HepG2 (cell line): ENCODE data around the gene MAML1. TPM values are rescaled to one million over a fixed set of nuclear protein-coding genes. Genes with fewer than 3 reads are reported as not detected.

Experiments used
- CCDC6 ChIP-seq: sonication (generic); formaldehyde crosslinking; IDR thresholded peaks from 2 replicates; pipeline ENCODE4 v1.8.1; 2022; ENCODE audit warnings: mild to moderate bottlenecking, missing genetic modification reagents, moderate library complexity
- CREB1 ChIP-seq, 2 experiments: fragments of 450-650 bp in 1 of 2; IDR thresholded peaks; 2 replicates each; pipeline ENCODE4 v1.6.1; 2016 to 2017; ENCODE audit warnings: control low read depth in 1 of 2, mild to moderate bottlenecking in 1 of 2, missing compliant biosample characterization in 1 of 2, missing genetic modification characterization in 1 of 2
- EED ChIP-seq: sonication (generic); formaldehyde crosslinking; IDR thresholded peaks from 2 replicates; pipeline ENCODE4 v1.5.0; 2020; ENCODE audit warnings: mild to moderate bottlenecking, missing genetic modification reagents
- GATAD1 ChIP-seq: IDR thresholded peaks from 2 replicates; pipeline ENCODE4 v1.6.1; 2016; ENCODE audit warnings: missing genetic modification reagents, missing compliant biosample characterization
- HNRNPL ChIP-seq: fragments of 200-400 bp; formaldehyde crosslinking; IDR thresholded peaks from 2 replicates; pipeline ENCODE4 v1.6.1; 2017; ENCODE audit warnings: mild to moderate bottlenecking, low read depth, low read length
- KDM5A ChIP-seq: fragments of 200-600 bp; sonication (generic); IDR thresholded peaks from 2 replicates; pipeline ENCODE4 v1.7.0; 2018; ENCODE audit warnings: antibody characterized with exemption, mild to moderate bottlenecking, low read length, borderline replicate concordance
- MAFF ChIP-seq: IDR thresholded peaks from 2 replicates; pipeline ENCODE4 v1.6.1; 2011; ENCODE audit warnings: low read depth, low read length, improper control_type of control experiment
- NR2F1 ChIP-seq, 2 experiments: fragments of 450-650 bp in 1 of 2; formaldehyde crosslinking in 1 of 2; IDR thresholded peaks; 2 replicates each; pipeline versions ENCODE4 v1.5.0 to v1.6.1; 2016 to 2020; ENCODE audit warnings: mild to moderate bottlenecking in 1 of 2, missing compliant biosample characterization in 1 of 2, missing genetic modification reagents in 1 of 2, moderate library complexity in 1 of 2
- NR2F2 ChIP-seq: IDR thresholded peaks from 2 replicates; pipeline ENCODE4 v1.6.1; 2012; ENCODE audit warnings: low read depth, inconsistent platforms, borderline replicate concordance
- PAF1 ChIP-seq: IDR thresholded peaks from 2 replicates; pipeline ENCODE4 v1.6.1; 2016; ENCODE audit warnings: missing genetic modification reagents, missing compliant biosample characterization
- PCBP1 ChIP-seq: fragments of 200-400 bp; formaldehyde crosslinking; IDR thresholded peaks from 2 replicates; pipeline ENCODE4 v1.6.1; 2017; ENCODE audit warnings: mild to moderate bottlenecking, low read depth, low read length, borderline replicate concordance
- RBAK ChIP-seq: sonication (generic); formaldehyde crosslinking; IDR thresholded peaks from 2 replicates; pipeline ENCODE4 v1.5.1; 2020; ENCODE audit warnings: mild to moderate bottlenecking, missing genetic modification reagents
- RBM22 ChIP-seq: fragments of 200-400 bp; formaldehyde crosslinking; optimal IDR thresholded peaks from 2 replicates; pipeline ENCODE3; 2017; ENCODE audit warnings: mild to moderate bottlenecking, low read length, moderate library complexity
- SIN3B ChIP-seq: fragments of 150-350 bp; IDR thresholded peaks from 2 replicates; pipeline ENCODE4 v1.6.1; 2014; ENCODE audit warnings: low read length
- SKI ChIP-seq: fragments of 450-650 bp; IDR thresholded peaks from one replicate; pipeline ENCODE4 v1.6.1; 2018; ENCODE audit warnings: mild to moderate bottlenecking; ENCODE audit not compliant: partially characterized antibody
- SSRP1 ChIP-seq: IDR thresholded peaks from 2 replicates; pipeline ENCODE4 v1.6.1; 2016; ENCODE audit warnings: control low read depth
- TEAD2 ChIP-seq: sonication (generic); formaldehyde crosslinking; IDR thresholded peaks from 2 replicates; pipeline ENCODE4 v1.9.0; 2021; ENCODE audit warnings: missing genetic modification reagents
- ZNF264 ChIP-seq: sonication (generic); formaldehyde crosslinking; IDR thresholded peaks from 2 replicates; pipeline ENCODE4 v1.4.0; 2020; ENCODE audit warnings: missing genetic modification reagents
- ZNF33A ChIP-seq: sonication (generic); formaldehyde crosslinking; IDR thresholded peaks from 2 replicates; pipeline ENCODE4 v1.5.1; 2020; ENCODE audit warnings: missing genetic modification reagents, mild to moderate bottlenecking, moderate library complexity, borderline replicate concordance
- ZNF572 ChIP-seq: sonication (generic); formaldehyde crosslinking; IDR thresholded peaks from 2 replicates; pipeline ENCODE4 v1.5.1; 2020; ENCODE audit warnings: mild to moderate bottlenecking, missing genetic modification reagents
- ZNF607 ChIP-seq: sonication (generic); formaldehyde crosslinking; IDR thresholded peaks from 2 replicates; pipeline ENCODE4 v1.5.1; 2020; ENCODE audit warnings: missing genetic modification reagents, mild to moderate bottlenecking, borderline replicate concordance
- ZNF773 ChIP-seq: sonication (generic); formaldehyde crosslinking; IDR thresholded peaks from 2 replicates; pipeline ENCODE4 v1.4.0; 2020; ENCODE audit warnings: missing genetic modification reagents, borderline replicate concordance
- polyA plus RNA-seq, 8 experiments: library from polyadenylated mRNA; depleted of rRNA in 3 of 8; stranded (reverse) in 7 of 8; unstranded in 1 of 8; fragments of >200 nt; fragmentation: Illumina TruSeq in 4 of 8; extraction: Trizol in 4 of 8; gene quantifications; 2 replicates each; pipeline versions ENCODE4 v1.2.1 to v1.2.3, GENCODE V29; 2011 to 2016; ENCODE audit warnings: low read depth in 4 of 8, missing spikeins in 1 of 8, mixed read lengths in 1 of 8; ENCODE audit not compliant: insufficient read depth in 1 of 8
- total RNA-seq, 5 experiments: library from RNA; depleted of rRNA; stranded (reverse); fragments of >200 nt; fragmentation: Illumina TruSeq; extraction: Trizol; gene quantifications; 2 replicates each; pipeline ENCODE4 v1.2.3, GENCODE V29; 2016; ENCODE audit warnings: low read depth in 1 of 5
- TF ChIP-seq, protein P1 (sequence below): IDR thresholded peaks from 2 replicates; pipeline ENCODE4 v1.6.1; 2016
- TF ChIP-seq, protein P2 (sequence below): sonication (generic); formaldehyde crosslinking; IDR thresholded peaks from 2 replicates; pipeline ENCODE4 v1.4.0; 2020; ENCODE audit warnings: missing genetic modification reagents
- TF ChIP-seq, protein P3 (sequence below): sonication (generic); formaldehyde crosslinking; IDR thresholded peaks from 2 replicates; pipeline ENCODE4 v1.8.1; 2023; ENCODE audit warnings: mild to moderate bottlenecking, missing genetic modification reagents, borderline replicate concordance
- TF ChIP-seq, protein P4 (sequence below): sonication (generic); formaldehyde crosslinking; IDR thresholded peaks from 2 replicates; pipeline ENCODE4 v1.8.0; 2022; ENCODE audit warnings: low read depth, missing genetic modification reagents

The MAML1 gene
- total and polyA plus RNA-seq, 2 of the 13 experiments (the other 11 are each of a cell fraction or from before 2014, with no cell fraction given): 10.0 to 10.8 TPM

DNA sequence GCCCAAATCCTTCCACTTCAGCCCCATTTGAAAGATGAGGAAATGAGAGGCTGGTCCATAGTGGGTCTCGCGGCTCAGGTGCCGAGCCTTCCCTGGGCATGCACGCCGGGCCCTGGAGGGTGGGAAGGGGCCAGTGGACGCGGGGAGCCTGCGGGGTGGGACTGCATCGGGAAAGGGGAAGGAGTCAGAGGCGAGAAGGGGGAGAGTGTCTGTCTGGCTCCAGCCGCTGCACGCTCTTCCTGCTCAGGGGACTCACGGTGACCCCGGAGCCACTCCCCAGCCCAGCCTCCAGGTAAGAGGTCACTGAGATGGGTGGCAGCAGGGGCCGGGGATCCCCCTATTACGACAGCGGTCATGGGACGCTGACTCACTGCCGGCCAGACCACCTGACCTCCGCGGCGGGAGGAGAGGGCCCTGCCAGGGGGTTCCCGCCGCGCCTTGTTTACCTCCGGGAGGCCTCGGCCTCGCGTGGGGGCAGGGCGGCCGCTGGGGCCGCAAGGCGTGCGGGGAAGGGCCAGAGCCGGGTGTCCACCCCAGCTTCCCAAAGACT, 86.2 kb downstream of the MAML1 start (continued):
- TF ChIP-seq, protein P1, sequence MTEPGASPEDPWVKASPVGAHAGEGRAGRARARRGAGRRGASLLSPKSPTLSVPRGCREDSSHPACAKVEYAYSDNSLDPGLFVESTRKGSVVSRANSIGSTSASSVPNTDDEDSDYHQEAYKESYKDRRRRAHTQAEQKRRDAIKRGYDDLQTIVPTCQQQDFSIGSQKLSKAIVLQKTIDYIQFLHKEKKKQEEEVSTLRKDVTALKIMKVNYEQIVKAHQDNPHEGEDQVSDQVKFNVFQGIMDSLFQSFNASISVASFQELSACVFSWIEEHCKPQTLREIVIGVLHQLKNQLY (CRISPR knock-in tag): peak; percentile 50; the same call in 1 of the 2 replicates
- no peak for TF ChIP-seq ZNF33A (CRISPR knock-in tag)
- no peak for TF ChIP-seq KDM5A
- TF ChIP-seq, protein P2, sequence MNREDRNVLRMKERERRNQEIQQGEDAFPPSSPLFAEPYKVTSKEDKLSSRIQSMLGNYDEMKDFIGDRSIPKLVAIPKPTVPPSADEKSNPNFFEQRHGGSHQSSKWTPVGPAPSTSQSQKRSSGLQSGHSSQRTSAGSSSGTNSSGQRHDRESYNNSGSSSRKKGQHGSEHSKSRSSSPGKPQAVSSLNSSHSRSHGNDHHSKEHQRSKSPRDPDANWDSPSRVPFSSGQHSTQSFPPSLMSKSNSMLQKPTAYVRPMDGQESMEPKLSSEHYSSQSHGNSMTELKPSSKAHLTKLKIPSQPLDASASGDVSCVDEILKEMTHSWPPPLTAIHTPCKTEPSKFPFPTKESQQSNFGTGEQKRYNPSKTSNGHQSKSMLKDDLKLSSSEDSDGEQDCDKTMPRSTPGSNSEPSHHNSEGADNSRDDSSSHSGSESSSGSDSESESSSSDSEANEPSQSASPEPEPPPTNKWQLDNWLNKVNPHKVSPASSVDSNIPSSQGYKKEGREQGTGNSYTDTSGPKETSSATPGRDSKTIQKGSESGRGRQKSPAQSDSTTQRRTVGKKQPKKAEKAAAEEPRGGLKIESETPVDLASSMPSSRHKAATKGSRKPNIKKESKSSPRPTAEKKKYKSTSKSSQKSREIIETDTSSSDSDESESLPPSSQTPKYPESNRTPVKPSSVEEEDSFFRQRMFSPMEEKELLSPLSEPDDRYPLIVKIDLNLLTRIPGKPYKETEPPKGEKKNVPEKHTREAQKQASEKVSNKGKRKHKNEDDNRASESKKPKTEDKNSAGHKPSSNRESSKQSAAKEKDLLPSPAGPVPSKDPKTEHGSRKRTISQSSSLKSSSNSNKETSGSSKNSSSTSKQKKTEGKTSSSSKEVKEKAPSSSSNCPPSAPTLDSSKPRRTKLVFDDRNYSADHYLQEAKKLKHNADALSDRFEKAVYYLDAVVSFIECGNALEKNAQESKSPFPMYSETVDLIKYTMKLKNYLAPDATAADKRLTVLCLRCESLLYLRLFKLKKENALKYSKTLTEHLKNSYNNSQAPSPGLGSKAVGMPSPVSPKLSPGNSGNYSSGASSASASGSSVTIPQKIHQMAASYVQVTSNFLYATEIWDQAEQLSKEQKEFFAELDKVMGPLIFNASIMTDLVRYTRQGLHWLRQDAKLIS: 0 out of 2 replicates have a peak, but pooled peaks have one; percentile 14
- 0 out of 2 replicates have a peak, but pooled peaks have one; percentile 18 for TF ChIP-seq ZNF264
- peak; percentile 78 to 87 for TF ChIP-seq NR2F1 (CRISPR knock-in tag; IDR thresholded peaks at IDR 0.05)
- TF ChIP-seq PCBP1: peak; percentile 88; the same call in 1 of the 2 replicates
- no peak for TF ChIP-seq SIN3B
- no peak for TF ChIP-seq EED (CRISPR knock-in tag)
- peak; percentile 65; the same call in 1 of the 2 replicates for TF ChIP-seq ZNF572
- no peak for TF ChIP-seq RBAK (CRISPR knock-in tag)
- TF ChIP-seq SSRP1: no peak
- TF ChIP-seq TEAD2 (CRISPR knock-in tag): no peak
- TF ChIP-seq NR2F2: no peak
- no peak; the same call in 1 of the 2 replicates for TF ChIP-seq MAFF
- peak; percentile 57 for TF ChIP-seq RBM22
- TF ChIP-seq, protein P3, sequence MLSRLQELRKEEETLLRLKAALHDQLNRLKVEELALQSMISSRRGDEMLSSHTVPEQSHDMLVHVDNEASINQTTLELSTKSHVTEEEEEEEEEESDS (CRISPR knock-in tag): no peak
- peak; percentile 93 for TF ChIP-seq ZNF607 (CRISPR knock-in tag)
- TF ChIP-seq SKI: peak; percentile 93
- no peak for TF ChIP-seq ZNF773
- TF ChIP-seq HNRNPL: no peak
- TF ChIP-seq CCDC6 (CRISPR knock-in tag): peak; percentile 80; the same call in 1 of the 2 replicates
- TF ChIP-seq PAF1: no peak; the same call in 1 of the 2 replicates
- TF ChIP-seq, protein P4, sequence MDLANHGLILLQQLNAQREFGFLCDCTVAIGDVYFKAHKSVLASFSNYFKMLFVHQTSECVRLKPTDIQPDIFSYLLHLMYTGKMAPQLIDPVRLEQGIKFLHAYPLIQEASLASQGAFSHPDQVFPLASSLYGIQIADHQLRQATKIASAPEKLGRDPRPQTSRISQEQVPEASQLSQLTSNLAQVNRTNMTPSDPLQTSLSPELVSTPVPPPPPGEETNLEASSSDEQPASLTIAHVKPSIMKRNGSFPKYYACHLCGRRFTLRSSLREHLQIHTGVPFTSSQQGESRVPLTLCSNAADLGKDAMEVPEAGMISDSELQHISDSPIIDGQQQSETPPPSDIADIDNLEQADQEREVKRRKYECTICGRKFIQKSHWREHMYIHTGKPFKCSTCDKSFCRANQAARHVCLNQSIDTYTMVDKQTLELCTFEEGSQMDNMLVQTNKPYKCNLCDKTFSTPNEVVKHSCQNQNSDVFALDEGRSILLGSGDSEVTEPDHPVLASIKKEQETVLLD (CRISPR knock-in tag): peak; percentile 79
- TF ChIP-seq CREB1 (IDR thresholded peaks at IDR 0.05): peak; percentile 71
- peak; percentile 80; the same call in 1 of the 2 replicates for TF ChIP-seq CREB1 (CRISPR knock-in tag; IDR thresholded peaks at IDR 0.05)
- TF ChIP-seq GATAD1 (CRISPR knock-in tag): peak; percentile 43; the same call in 1 of the 2 replicates
